Measurements from ENCODE around the gene MRGPRF.

MRGPRF gene, protein sequence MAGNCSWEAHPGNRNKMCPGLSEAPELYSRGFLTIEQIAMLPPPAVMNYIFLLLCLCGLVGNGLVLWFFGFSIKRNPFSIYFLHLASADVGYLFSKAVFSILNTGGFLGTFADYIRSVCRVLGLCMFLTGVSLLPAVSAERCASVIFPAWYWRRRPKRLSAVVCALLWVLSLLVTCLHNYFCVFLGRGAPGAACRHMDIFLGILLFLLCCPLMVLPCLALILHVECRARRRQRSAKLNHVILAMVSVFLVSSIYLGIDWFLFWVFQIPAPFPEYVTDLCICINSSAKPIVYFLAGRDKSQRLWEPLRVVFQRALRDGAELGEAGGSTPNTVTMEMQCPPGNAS

DNA sequence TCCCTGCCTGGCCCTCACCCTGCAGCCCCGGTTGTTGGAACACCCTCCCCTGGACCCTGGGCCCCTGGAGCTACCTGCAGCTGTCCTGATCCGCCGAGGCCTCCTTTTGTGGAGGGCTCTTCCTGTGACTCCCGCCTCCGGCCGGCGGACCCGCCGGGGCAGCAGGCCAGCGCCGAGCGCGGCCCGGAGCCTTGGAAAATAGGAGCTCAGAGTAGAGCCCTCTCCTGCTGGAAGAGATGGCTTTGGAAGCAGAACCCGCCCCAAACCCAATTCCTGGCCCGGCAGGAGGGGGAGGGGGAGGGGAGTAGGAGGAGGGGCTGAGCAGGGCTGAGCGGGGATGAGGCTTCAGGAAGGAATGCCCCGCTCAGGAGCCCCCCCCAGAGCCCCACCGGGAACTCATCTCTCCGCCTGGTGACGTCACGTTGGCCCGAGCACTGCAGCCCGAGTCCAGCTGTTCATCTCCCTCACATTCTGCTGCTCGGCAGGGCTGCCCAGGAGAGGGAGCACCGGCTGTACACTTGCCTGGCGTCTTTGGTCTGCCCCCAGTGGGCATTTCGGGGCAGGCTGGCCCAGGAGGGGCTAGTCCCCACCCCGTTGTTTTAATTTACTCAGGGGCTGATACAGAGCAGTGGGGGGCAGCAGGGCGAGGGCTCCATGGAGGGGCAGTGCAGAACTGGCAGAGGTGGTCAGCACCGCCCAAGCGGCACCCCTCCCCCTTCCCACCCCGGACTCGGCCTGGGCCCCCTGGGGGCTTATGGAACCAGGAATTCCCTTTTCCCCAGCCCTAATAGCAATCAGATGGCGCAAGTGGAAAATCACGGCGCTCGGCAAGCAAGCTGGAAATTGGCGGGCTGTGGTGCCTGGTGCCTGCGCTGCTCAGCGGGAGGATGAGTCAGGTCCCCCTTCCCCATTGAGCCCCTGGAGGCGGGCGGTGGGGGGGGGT, at the start of gene MRGPRF:
MRGPRF (minus strand) TSS at position 238 of the 943 bp plus-strand sequence. CDS start 3,345 bp downstream, outside the sequence.
- no peak for DNase-seq (ENCODE audit: low read depth in 3 of 3, low spot score in 1 of 3)

DNA sequence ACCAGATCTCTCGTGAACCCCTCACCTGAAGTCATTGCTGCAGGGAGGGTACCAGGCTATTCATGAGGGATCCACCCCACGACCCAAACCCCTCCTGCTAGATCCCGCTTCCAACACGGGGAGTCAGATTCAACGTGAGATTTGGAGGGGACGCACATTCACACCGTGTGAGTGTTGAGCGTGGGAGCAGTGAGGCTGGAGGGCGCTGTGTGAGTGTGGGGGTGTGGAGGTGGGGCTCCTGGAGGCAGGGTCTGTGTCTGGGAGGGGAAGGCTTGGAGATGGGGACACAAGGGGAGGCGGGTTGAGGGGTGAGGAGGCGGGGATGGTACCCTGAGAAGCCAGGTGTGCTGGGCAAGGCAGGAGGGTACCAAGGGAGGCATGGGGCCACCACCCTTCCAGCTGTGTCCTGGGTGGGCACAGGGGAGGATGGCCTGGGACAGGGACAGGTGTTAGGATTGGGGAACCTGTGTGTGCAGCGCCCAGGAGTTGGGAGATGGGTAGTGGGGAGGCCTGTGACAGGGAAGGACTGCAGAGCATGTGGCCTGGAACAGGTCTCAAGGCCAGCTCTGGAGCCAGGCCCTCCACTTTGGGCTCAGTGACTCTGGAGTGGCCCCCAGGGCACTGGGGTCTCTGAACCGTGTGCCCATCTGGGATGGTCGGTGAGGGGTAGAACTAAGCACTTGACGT, 49.3 kb upstream of the MRGPRF start:
- DNase-seq (ENCODE audit: low read depth in 3 of 3, low spot score in 1 of 3): no peak

DNA sequence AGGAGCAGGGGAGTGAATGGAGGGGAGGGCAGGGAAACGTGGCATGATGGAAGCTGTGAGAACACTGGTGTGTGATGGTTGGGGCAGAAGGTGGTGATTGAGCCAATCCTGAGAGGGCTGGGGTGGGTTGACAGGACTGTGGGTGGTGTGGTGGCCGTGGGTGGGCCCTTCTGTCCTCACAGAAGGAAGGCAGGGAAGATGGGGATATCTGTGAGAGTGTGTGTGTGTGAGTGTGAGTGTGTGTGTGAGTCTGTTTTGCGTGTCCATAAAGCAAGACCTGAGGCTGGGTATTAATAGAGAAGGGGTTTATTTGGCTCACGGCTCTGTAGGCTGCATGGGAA, 48.6 kb upstream of the MRGPRF start:
- no peak for DNase-seq (ENCODE audit: low read depth in 3 of 3, low spot score in 1 of 3)

DNA sequence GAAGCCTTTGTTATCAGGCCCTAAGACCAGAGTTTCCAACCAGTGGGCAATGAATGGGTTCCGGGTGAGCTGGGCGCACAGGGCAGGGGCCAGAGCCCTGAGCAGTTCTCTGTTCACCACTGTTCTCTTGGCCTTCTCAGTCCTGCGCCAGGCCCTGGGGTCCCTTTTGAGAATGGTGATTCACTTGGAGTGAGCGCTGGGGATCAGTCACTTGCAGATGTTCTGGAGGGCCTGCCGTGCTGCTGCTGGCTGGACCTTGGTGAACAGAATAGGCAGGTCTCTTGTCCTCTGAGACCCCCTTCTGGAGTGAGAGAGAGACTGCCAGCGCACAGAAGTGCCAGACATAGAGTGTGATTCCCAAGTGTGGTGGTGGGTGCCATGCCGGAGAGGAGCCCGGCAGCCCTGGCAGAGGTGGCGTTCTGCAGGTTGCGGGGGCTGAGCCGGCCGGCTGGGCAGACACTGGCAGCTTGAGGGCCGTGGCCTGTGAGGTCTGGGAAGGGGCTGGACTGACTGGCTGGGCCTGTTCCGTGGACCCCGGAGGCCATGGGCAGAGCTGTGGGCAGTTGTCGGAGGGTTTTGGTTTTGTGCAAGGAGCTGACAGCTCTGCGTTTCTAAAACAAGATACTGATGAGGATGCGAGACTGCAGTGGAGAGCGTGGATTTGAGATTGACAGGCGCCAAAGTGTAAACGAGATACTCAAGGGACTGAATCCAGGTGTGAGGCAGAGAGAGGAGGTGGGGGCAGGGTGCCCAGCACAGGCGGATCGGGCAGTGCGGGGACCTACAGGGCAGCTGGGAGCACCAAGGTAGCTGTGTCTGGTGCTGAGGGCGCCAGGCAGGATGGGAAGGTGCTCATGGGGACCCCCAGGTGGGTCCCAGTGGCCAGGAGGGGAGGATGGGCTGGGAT, 48.0 kb upstream of the MRGPRF start:
- no peak for DNase-seq (ENCODE audit: low read depth in 3 of 3, low spot score in 1 of 3)

DNA sequence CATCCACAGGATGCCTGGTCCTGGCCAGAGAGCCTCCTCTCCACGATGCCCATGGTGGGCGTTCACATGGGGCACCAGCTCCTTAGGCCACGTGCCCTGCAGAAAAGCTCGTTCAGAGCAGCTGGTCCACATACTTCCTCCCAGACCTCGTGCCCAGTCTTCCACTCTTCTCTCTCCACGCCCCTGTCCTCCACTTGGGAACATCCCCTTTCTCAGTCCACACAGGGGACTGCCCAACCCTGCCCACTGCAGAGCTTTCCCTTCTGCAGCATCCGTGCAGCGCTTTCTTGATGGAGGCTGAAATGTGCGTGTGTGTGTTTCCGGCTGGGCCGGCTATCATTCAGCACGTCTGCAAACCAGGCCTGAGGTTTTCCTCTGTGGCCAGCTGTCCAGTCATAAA, 46.9 kb upstream of the MRGPRF start:
- no peak for DNase-seq (ENCODE audit: low read depth in 3 of 3, low spot score in 1 of 3)

DNA sequence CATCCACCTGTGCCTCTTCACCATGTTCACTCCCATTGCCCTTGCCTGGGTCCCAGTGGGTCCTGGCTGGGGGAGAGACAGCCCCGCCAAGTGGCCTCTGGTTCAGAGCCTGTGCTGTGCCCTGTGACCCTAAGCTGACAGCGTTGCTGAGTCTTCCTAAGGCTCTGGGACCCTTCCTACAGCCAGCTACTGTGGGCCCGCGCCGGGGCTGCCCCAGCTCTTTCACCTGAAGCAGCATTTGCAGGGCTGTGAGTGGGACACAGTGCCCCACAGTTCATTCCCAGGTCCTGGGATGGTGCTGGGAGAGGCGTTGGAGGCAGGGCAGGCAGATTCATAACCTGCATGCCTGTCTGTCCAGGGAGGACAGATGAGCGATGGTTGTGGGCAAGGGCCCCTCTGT, 46.4 kb upstream of the MRGPRF start:
- DNase-seq (ENCODE audit: low read depth in 3 of 3, low spot score in 1 of 3): no peak

DNA sequence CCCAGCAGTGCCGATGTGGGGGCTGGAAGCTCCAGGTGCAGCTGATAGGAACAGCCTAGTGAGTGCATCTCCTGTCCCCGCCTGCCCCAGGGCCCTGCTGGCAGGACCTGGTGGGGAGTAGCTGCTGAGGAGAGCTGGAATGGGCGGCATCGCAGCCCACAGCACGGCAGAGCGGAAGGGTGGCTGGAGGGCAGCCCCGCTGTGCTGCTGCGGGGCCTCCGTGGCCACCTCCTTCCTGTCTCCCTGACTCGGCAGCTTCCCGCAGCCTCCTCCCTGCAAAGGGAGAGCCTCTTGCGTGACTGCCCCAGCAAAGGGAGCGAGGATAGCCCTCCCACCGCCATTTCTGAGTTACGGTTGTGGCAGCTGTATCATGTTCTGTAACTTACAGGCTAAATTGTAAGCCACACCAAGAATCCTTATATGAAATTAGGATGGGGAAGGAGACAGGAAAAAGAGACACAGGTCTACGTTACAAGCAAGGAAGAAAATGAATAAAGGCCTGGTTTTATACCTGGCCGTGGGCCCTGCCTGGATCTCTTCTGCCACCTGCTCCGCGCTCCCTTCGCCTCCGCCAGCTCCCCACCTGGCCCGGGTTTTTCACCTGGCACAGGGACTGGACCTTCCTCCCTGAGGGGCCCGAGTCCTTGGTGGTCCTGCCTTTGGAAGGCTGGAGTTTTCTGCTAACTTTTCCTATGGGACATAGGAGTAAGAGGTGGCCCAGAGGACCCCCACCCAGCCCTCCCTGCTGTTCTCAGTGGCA, 45.6 kb upstream of the MRGPRF start:
- no peak for DNase-seq (ENCODE audit: low read depth in 3 of 3, low spot score in 1 of 3)

GRCh38 chr11:69057801-69058200, 44.8 kb upstream of the MRGPRF start:
- no peak for DNase-seq (ENCODE audit: low read depth in 3 of 3, low spot score in 1 of 3)

GRCh38 chr11:69057236-69057635, 44.2 kb upstream of the MRGPRF start:
- no peak for DNase-seq (ENCODE audit: low read depth in 3 of 3, low spot score in 1 of 3)

- DNase-seq (ENCODE audit: low read depth in 3 of 3, low spot score in 1 of 3): no peak
Observed at GRCh38 chr11:69055598-69056516, 42.8 kb upstream of the MRGPRF start.

- no peak for DNase-seq (ENCODE audit: low read depth in 3 of 3, low spot score in 1 of 3)
Observed at GRCh38 chr11:69055212-69055586, 42.2 kb upstream of the MRGPRF start.

- no peak for DNase-seq (ENCODE audit: low read depth in 3 of 3, low spot score in 1 of 3)
Observed at GRCh38 chr11:69054397-69055211, 41.6 kb upstream of the MRGPRF start.

DNA sequence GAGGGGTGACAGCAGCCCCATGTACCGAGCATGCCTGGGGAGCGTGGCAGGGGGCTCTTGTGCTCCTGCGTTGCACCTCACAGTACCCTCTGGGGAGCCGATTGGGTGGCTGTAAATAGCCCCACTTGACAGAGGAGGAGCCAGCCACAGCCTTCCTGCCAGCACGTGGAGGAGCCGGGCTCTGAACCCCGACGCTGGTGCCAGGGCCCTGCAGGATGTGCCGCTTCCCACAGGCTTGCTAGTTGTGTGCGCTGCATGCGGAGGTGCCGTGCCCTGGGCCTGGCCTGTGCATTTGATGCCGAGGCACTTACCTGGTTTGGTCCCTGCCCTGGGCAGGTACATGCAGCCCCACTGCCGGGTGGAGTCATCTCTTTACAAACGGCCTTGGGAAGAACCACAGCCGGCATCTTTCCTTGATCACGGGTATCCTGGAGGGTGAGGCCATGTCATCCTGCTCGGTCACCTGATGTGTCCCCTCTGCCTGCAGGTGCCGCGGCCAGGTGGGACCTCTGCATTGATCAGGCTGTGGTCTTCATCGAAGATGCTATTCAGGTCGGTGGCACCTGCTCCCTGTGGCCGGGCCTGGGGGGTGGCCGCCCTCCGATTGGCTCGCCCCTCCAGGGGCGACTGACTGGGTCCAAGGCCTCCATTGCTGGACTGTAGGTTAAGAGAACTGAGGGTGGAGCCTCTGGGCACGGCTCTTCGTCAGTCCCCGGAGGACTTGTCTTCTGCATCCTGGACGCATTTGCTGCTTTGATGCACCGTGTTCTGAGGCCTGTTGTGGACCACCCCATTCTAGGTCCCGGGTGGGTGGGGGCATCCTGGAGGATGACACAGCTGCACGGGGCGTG, 40.7 kb upstream of the MRGPRF start:
- no peak for DNase-seq (ENCODE audit: low read depth in 3 of 3, low spot score in 1 of 3)

DNA sequence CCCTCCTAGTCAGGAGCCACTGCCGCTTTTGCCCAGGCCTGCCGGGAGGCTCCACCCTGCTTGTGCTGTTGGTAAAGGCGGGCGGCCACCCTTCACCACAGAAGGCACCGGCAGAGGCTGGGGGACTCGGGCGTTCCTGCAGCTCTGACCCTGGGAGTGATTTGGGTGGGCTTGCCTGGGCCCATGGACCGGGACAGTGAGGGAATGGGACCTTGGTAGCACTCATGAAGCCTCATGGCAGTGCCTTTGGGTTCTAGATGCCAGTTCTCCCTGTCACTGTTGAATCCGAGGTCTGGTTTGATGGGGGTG, 40.1 kb upstream of the MRGPRF start:
- DNase-seq (ENCODE audit: low read depth in 3 of 3, low spot score in 1 of 3): no peak

DNA sequence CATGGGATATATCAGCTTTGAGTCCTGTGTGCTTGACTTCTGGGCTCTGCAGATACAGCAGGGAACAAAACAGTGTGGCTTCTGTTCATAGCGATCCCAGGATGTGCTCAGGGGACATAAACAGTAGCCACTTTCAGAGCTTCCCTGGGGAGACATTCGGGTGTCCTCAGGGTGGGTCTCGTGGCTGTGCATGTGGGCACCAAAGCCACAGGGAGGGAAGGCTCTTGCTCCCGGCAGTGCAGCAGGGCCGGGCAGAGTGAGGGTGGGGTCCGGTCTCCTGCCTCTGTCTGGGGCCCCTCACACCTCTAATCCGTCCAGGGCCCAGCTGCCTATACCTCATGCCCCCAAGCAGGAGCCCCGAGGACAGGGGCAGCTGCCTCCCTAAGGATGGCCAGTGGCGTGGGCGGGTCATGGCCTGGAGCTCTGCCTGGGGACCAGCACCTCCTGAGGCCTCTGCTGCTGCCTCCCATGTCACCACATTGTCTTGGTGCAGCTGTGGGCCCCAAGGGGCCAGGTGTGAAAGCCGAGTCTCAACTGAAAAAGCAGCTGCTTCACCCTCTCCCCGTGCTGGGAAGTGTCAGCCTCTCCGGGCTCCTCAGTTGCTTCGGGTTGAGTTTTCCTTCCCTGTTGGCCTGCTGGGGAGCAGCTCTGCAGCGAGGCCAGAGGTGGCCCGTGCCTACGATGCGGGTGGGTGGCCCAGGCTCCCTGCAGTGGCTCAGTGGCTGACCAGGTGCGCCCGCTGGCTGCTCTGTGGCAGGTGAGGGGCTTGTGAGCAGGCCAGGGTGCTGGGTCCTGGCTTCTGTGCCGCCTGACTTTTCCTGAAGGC, 39.5 kb upstream of the MRGPRF start:
- no peak for DNase-seq (ENCODE audit: low read depth in 3 of 3, low spot score in 1 of 3)

All from stimulated activated CD4-positive, alpha-beta T cell treated with anti-CD3 and anti-CD28 coated beads, TNF-alpha, amount 100 ng/mL, for 1 hour (primary cell).